MM.1S (cell line): ENCODE results near the gene TMCC1.
A peak's percentile ranks its signal among the peaks of the same experiment; 100 is the strongest.

Source experiments
- DNase-seq: peaks from one replicate; pipeline ENCODE4 v3.0.0-alpha.2; 2015
- H2AFZ ChIP-seq: fragments of 300-600 bp; sonication (generic); 2 replicates; pipeline ENCODE4 v1.6.0; 2016; ENCODE audit warnings: antibody characterized with exemption, low read length
- H3F3A ChIP-seq: fragments of 300-600 bp; sonication (generic); 2 replicates; pipeline ENCODE4 v1.6.1; 2016; ENCODE audit warnings: mild to moderate bottlenecking, antibody characterized with exemption, low read length, moderate library complexity, mixed read lengths; ENCODE audit not compliant: insufficient read depth
- H3K27ac ChIP-seq: fragments of 300-600 bp; sonication (generic); 2 replicates; pipeline ENCODE4 v1.5.1; 2016; ENCODE audit warnings: mild to moderate bottlenecking, low read length
- H3K27me3 ChIP-seq: fragments of 300-600 bp; sonication (generic); replicated peaks from 2 replicates; pipeline ENCODE4 v1.6.0; 2016; ENCODE audit warnings: low read length; ENCODE audit not compliant: insufficient read depth
- H3K36me3 ChIP-seq: fragments of 300-600 bp; sonication (generic); replicated peaks from 2 replicates; pipeline ENCODE4 v1.6.1; 2016; ENCODE audit warnings: mild to moderate bottlenecking, low read length, mixed read lengths; ENCODE audit not compliant: insufficient read depth
- H3K4me1 ChIP-seq: fragments of 300-600 bp; sonication (generic); 2 replicates; pipeline ENCODE4 v1.6.1; 2016; ENCODE audit warnings: low read length, mixed read lengths
- H3K4me2 ChIP-seq: fragments of 300-600 bp; sonication (generic); 2 replicates; pipeline ENCODE4 v1.6.0; 2016; ENCODE audit warnings: low read depth, low read length
- H3K4me3 ChIP-seq: fragments of 300-600 bp; sonication (generic); 2 replicates; pipeline ENCODE4 v1.5.1; 2016; ENCODE audit warnings: low read length, mixed read lengths
- H3K79me2 ChIP-seq: fragments of 300-600 bp; sonication (generic); 2 replicates; pipeline ENCODE4 v1.6.1; 2016; ENCODE audit warnings: mixed run types, low read length, mixed read lengths
- H3K9ac ChIP-seq: fragments of 300-600 bp; sonication (generic); 2 replicates; pipeline ENCODE4 v1.6.1; 2016; ENCODE audit warnings: low read length, mixed read lengths
- H3K9me2 ChIP-seq: fragments of 300-600 bp; sonication (generic); replicated peaks from 2 replicates; pipeline ENCODE4 v1.6.1; 2016; ENCODE audit warnings: mild to moderate bottlenecking, low read length, mixed read lengths; ENCODE audit not compliant: insufficient read depth
- H3K9me3 ChIP-seq: fragments of 300-600 bp; sonication (generic); replicated peaks from 2 replicates; pipeline ENCODE4 v1.6.1; 2016; ENCODE audit warnings: mild to moderate bottlenecking, low read length, mixed read lengths; ENCODE audit not compliant: insufficient read depth
- H4K20me1 ChIP-seq: fragments of 300-600 bp; sonication (generic); 2 replicates; pipeline ENCODE4 v1.6.1; 2016; ENCODE audit warnings: mild to moderate bottlenecking, low read length, moderate library complexity, mixed read lengths; ENCODE audit not compliant: insufficient read depth
- CTCF ChIP-seq: fragments of 300-600 bp; sonication (generic); IDR thresholded peaks from 2 replicates; pipeline ENCODE4 v1.5.1; 2016; ENCODE audit warnings: antibody characterized with exemption, low read length, mixed read lengths
- EZH2 ChIP-seq: fragments of 300-600 bp; sonication (generic); optimal IDR thresholded peaks from 2 replicates; pipeline ENCODE3; 2017; ENCODE audit warnings: low read depth, mild to moderate bottlenecking, antibody characterized with exemption, low read length, mixed read lengths
- EZH2phosphoT487 ChIP-seq: fragments of 300-600 bp; sonication (generic); IDR thresholded peaks from 2 replicates; pipeline ENCODE4 v1.6.1; 2018; ENCODE audit warnings: antibody characterized with exemption, low read length

Gene TMCC1

GRCh38 chr3:129824926-129825541, 68.5 kb downstream of the TMCC1 start:
- H2AFZ ChIP-seq = no peak overlapping the region
- peaks cover 37% of the 10 kb centered on the region for H3K79me2 ChIP-seq
- H3K4me1 ChIP-seq = peaks cover 15% of the 10 kb centered on the region
- H3K4me3 ChIP-seq = no peak overlapping the region
- H3K27me3 ChIP-seq = no peaks in the 10 kb centered on the region
- TF ChIP-seq CTCF (peak; percentile 66), EZH2 (no peak)
- no peaks in the 10 kb centered on the region for H3K9me2 ChIP-seq
- no peak overlapping the region for H3K9ac ChIP-seq
- no peak overlapping the region for H3K4me2 ChIP-seq
- H4K20me1 ChIP-seq = no peaks in the 10 kb centered on the region
- H3K36me3 ChIP-seq = no peaks in the 10 kb centered on the region
- no peak overlapping the region for H3K27ac ChIP-seq
- H3K9me3 ChIP-seq = no peaks in the 10 kb centered on the region
- H3F3A ChIP-seq = peaks cover 8% of the 10 kb centered on the region; the same call in 1 of the 2 replicates
- DNase-seq = peak; percentile 52

- H3F3A ChIP-seq = peaks cover 2% of the 10 kb centered on the region; the same call in 1 of the 2 replicates
- no peak overlapping the region for H3K9ac ChIP-seq
- no peak overlapping the region for H3K4me2 ChIP-seq
- no peaks in the 10 kb centered on the region for H3K9me2 ChIP-seq
- H3K4me3 ChIP-seq = no peak overlapping the region
- DNase-seq = no peak
- H4K20me1 ChIP-seq = no peaks in the 10 kb centered on the region; the same call in 1 of the 2 replicates
- no peaks in the 10 kb centered on the region for H3K9me3 ChIP-seq
- TF ChIP-seq EZH2phosphoT487 (no peak), CTCF (no peak), EZH2 (no peak)
- H3K27ac ChIP-seq = no peak overlapping the region
- H3K79me2 ChIP-seq = peaks cover 37% of the 10 kb centered on the region
- no peak overlapping the region for H2AFZ ChIP-seq
- no peaks in the 10 kb centered on the region for H3K36me3 ChIP-seq
- H3K4me1 ChIP-seq = peaks cover 10% of the 10 kb centered on the region
- H3K27me3 ChIP-seq = no peaks in the 10 kb centered on the region
Observed at GRCh38 chr3:129822679-129823078, 70.8 kb downstream of the TMCC1 start.

- Histone ChIP-seq H3K9ac (no peak overlapping the region), H3K4me2 (no peak overlapping the region)
Observed at GRCh38 chr3:129822241-129822640, 71.3 kb downstream of the TMCC1 start.

More at GRCh38 chr3:129822241-129822640, 71.3 kb downstream of the TMCC1 start:
- no peaks in the 10 kb centered on the region for H3K27me3 ChIP-seq
- H3K79me2 ChIP-seq = peaks cover 37% of the 10 kb centered on the region
- H3K9me3 ChIP-seq = no peaks in the 10 kb centered on the region
- no peak overlapping the region for H3K4me3 ChIP-seq
- H3F3A ChIP-seq = peaks cover under 1% of the 10 kb centered on the region; the same call in 1 of the 2 replicates
- no peak for DNase-seq
- peaks cover 6% of the 10 kb centered on the region for H3K4me1 ChIP-seq
- H3K27ac ChIP-seq = no peak overlapping the region
- H4K20me1 ChIP-seq = no peaks in the 10 kb centered on the region; the same call in 1 of the 2 replicates
- TF ChIP-seq EZH2phosphoT487 (no peak), CTCF (no peak), EZH2 (no peak)
- H3K9me2 ChIP-seq = no peaks in the 10 kb centered on the region
- no peak overlapping the region for H2AFZ ChIP-seq
- H3K36me3 ChIP-seq = no peaks in the 10 kb centered on the region
